ENCODE measurements around the gene PYCARD.

DNA sequence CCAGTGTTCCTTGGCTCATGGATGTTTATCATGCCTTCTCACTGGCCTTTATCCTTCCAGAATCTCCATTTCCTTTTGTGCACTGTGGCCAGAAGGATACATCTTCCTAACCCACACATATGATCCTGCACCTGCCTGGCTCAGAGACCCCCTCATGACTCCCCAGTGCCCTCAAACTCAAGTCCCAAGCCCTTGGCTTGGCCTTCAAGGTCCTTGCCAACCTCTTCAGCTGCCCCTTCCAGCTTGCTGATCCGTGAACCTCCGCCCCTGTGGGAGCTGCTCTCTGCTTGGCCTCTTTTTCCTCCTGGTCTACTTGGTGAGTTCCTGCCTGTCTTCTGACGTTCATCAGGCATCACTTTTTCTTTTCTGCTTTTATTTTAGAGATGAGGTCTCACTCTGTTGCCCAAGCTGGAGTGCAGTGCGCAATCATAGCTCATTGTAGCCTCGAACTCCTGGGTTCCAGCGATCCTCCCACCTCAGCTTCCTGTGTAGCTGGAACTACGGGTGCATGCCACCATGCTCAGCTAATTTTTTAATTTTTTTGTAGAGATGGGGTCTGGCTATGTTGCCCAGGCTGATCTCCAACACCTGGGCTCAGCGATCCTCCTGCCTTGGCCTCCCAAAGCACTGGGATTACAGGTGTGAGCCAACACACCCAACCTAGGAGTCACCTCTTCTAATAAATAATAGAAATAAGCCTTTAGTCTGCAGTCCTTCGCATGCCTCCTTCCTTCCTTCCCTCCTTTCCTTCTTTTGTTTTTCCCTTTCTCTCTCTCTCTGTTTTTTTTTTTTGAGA, 2.5 kb upstream of the PYCARD start:
- no peak for TF ChIP-seq EZH2 (IDR thresholded peaks at IDR 0.05; ENCODE audit: low read depth, unreplicated experiment)
- TF ChIP-seq, protein P1, sequence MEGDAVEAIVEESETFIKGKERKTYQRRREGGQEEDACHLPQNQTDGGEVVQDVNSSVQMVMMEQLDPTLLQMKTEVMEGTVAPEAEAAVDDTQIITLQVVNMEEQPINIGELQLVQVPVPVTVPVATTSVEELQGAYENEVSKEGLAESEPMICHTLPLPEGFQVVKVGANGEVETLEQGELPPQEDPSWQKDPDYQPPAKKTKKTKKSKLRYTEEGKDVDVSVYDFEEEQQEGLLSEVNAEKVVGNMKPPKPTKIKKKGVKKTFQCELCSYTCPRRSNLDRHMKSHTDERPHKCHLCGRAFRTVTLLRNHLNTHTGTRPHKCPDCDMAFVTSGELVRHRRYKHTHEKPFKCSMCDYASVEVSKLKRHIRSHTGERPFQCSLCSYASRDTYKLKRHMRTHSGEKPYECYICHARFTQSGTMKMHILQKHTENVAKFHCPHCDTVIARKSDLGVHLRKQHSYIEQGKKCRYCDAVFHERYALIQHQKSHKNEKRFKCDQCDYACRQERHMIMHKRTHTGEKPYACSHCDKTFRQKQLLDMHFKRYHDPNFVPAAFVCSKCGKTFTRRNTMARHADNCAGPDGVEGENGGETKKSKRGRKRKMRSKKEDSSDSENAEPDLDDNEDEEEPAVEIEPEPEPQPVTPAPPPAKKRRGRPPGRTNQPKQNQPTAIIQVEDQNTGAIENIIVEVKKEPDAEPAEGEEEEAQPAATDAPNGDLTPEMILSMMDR (conservative IDR thresholded peaks at IDR 0.05; ENCODE audit: low read depth in 2 of 2), result no peak
- no peak for TF ChIP-seq JUNB (IDR thresholded peaks at IDR 0.05; ENCODE audit: unreplicated experiment)
- TF ChIP-seq, protein P2, sequence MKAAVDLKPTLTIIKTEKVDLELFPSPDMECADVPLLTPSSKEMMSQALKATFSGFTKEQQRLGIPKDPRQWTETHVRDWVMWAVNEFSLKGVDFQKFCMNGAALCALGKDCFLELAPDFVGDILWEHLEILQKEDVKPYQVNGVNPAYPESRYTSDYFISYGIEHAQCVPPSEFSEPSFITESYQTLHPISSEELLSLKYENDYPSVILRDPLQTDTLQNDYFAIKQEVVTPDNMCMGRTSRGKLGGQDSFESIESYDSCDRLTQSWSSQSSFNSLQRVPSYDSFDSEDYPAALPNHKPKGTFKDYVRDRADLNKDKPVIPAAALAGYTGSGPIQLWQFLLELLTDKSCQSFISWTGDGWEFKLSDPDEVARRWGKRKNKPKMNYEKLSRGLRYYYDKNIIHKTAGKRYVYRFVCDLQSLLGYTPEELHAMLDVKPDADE (IDR thresholded peaks at IDR 0.05), result no peak
- TF ChIP-seq EZH2phosphoT487 (IDR thresholded peaks at IDR 0.05; ENCODE audit: unreplicated experiment), result no peak
- no peak for TF ChIP-seq POLR2AphosphoS5 (IDR thresholded peaks at IDR 0.05; ENCODE audit: low read depth)
- TF ChIP-seq STAT1 (IDR thresholded peaks at IDR 0.05; ENCODE audit: unreplicated experiment), result no peak
- TF ChIP-seq ZNF331 (CRISPR knock-in tag; IDR thresholded peaks at IDR 0.05; ENCODE audit: low read depth), result no peak
- TF ChIP-seq, protein P3, sequence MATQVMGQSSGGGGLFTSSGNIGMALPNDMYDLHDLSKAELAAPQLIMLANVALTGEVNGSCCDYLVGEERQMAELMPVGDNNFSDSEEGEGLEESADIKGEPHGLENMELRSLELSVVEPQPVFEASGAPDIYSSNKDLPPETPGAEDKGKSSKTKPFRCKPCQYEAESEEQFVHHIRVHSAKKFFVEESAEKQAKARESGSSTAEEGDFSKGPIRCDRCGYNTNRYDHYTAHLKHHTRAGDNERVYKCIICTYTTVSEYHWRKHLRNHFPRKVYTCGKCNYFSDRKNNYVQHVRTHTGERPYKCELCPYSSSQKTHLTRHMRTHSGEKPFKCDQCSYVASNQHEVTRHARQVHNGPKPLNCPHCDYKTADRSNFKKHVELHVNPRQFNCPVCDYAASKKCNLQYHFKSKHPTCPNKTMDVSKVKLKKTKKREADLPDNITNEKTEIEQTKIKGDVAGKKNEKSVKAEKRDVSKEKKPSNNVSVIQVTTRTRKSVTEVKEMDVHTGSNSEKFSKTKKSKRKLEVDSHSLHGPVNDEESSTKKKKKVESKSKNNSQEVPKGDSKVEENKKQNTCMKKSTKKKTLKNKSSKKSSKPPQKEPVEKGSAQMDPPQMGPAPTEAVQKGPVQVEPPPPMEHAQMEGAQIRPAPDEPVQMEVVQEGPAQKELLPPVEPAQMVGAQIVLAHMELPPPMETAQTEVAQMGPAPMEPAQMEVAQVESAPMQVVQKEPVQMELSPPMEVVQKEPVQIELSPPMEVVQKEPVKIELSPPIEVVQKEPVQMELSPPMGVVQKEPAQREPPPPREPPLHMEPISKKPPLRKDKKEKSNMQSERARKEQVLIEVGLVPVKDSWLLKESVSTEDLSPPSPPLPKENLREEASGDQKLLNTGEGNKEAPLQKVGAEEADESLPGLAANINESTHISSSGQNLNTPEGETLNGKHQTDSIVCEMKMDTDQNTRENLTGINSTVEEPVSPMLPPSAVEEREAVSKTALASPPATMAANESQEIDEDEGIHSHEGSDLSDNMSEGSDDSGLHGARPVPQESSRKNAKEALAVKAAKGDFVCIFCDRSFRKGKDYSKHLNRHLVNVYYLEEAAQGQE (IDR thresholded peaks at IDR 0.05; ENCODE audit: unreplicated experiment), result no peak
- TF ChIP-seq CREB1 (CRISPR knock-in tag; IDR thresholded peaks at IDR 0.05; ENCODE audit: low read depth), result no peak
- no peak for TF ChIP-seq ZNF114 (CRISPR knock-in tag; IDR thresholded peaks at IDR 0.05)
- TF ChIP-seq NANOG (IDR thresholded peaks at IDR 0.05; ENCODE audit: borderline replicate concordance), result no peak
- TF ChIP-seq ZNF462 (CRISPR knock-in tag; IDR thresholded peaks at IDR 0.05), result no peak

Measured in GM23338 (cell line).